Airway epithelial cell (primary cell): Measurements from ENCODE around the gene GNAT2. TPM values are rescaled to one million over a fixed set of nuclear protein-coding genes. Genes with fewer than 3 reads are reported as not detected.

Source experiments
- total RNA-seq: library from RNA; depleted of rRNA; stranded (reverse); fragments of >200 nt; gene quantifications from 2 replicates; pipeline ENCODE4 v1.2.3, GENCODE V29; 2015

Gene GNAT2
- 0.14 and 0.21 TPM in 2 replicates for total RNA-seq

DNA sequence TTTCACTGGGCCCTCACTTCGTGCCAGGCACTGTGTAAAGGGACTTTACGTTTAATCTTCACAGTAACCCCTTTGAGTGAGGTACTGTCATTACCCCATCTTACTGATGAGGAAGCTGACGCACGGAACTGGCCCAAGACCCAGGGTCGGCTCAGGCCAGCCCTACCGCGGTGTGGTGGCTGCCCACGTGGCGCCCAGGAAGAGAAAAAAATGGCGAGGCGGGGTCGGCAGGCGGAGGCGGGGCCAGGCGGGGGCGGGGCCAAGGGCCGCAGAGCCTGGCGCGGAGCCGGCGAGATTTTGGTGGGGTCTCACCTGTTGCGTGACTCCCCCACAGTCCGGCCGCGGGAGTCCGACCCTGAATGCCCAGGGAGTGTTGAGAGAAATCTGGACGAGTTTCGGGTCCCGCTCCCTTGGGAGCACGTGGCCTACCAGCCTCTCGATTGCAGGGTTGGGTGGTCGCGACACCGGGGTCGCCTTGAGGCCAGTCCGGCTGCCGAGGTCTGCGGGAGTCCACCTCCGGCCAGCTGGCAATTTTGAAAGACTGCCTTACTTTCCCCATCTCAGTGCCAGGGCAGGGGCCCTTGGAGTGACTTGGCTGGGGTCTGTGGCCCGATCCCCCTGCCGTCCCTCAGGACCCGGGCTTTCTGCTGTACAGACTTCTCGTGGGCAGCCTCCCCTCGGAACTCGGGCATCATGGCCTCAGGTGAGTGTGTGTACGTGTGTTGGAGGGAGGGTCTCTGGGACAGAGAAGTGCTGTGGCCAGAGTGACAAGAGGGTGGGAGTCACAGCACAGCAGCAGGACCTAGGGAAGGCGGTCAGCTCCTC lies at the start of gene GNAT2, which contains the start of gene AMPD2:
Gene GNAT2 (minus strand): TSS at position 41 of the 825 bp plus-strand sequence. CDS start 6,746 bp downstream, outside the sequence.
Gene AMPD2 (plus strand): TSS at position 262 of the 825 bp plus-strand sequence. CDS start 1,339 bp downstream, outside the sequence.

DNA sequence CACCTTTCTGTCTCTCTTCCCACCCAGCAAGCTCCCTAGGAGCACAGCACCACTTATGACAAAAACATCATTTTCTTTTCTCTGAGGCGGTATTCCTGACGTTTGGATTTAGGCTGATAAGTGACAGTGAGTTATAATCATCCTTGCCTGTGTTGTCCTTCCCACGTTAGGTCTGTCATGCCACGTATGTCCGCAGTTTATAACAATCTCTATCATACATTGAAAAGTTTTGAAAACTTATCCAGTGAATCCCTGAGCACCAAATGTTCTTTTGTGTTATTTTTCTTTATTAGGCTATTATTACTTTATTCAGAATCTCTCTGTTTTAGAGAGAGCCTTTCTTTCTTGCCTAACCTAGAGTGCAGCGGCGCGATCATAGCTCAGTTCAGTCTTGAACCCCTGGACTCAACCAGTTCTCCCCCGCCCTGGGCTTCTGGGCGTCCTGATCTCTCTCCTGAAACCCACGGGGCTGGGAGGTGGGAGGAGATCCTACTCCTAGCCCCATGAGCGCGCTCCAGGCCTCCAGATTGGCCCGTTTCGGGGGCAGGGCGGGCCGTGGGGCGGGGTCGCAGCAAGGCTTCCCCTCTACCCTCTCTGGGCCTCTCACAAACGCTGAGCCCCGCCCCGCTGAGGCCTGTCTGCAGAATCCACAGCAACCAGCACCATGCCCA lies 48.2 kb upstream of the GNAT2 start, which contains the start of gene GSTM2:
Gene GSTM2 (plus strand): TSS at position 606 of the 671 bp plus-strand sequence. CDS start 59 bp downstream, at position 665.

DNA sequence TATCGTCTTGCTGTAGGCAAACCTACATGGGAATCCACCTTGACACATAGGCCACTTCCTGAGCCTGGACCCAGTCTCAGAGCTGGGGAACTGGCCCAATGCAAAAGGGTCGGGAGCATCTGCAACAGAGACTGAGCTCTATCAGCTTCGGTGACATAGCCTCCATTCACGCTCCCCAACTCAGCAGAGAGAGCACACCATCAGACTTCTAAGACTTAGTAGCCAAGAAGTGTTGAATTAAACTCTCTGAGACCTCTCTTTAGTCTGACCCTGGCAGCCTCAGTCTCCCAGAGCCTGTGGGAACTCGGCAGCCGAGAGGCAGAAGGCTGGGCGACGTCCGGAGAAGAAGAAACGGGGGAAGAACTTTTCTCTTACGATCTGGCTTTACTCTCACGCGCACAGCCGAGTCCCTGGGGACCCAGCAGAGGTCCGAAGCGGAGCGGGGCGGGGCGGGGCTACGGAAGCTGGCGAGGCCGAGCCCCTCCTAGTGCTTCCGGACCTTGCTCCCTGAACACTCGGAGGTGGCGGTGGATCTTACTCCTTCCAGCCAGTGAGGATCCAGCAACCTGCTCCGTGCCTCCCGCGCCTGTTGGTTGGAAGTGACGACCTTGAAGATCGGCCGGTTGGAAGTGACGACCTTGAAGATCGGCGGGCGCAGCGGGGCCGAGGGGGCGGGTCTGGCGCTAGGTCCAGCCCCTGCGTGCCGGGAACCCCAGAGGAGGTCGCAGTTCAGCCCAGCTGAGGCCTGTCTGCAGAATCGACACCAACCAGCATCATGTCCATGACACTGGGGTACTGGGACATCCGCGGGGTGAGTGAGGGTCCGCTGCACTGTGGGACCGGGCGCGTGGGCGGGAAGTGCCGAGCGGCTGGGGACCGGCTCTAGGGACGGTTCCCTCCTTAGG lies 36.5 kb upstream of the GNAT2 start, which contains the start of gene GSTM4:
Gene GSTM4 (plus strand): TSS at position 485 of the 905 bp plus-strand sequence. CDS start 291 bp downstream, at position 776.

Other genes with a start within 250 kb of the GNAT2 start
- gene SORT1, start 221.7 kb downstream of the GNAT2 start, total RNA-seq, result 17.7 and 22.0 TPM in 2 replicates
- gene PSMA5, start 193.2 kb downstream of the GNAT2 start, total RNA-seq, result 42.0 and 70.3 TPM in 2 replicates
- not detected in 2 replicates for gene SYPL2, start 153.1 kb downstream of the GNAT2 start, total RNA-seq
- gene ATXN7L2, start 135.7 kb downstream of the GNAT2 start, total RNA-seq, result 3.2 and 4.6 TPM in 2 replicates
- gene CYB561D1, start 125.5 kb downstream of the GNAT2 start, total RNA-seq, result 3.7 and 10.0 TPM in 2 replicates
- gene AMIGO1, start 109.9 kb downstream of the GNAT2 start, total RNA-seq, result 0.19 and 0.56 TPM in 2 replicates
- not detected in 2 replicates for gene GPR61, start 79.7 kb downstream of the GNAT2 start, total RNA-seq
- 8.7 and 11.4 TPM in 2 replicates for gene GNAI3, start 71.0 kb downstream of the GNAT2 start, total RNA-seq
- gene AMPD2, start 221 bp upstream of the GNAT2 start, total RNA-seq, result 40.7 and 46.2 TPM in 2 replicates
- gene GSTM4, start 36.5 kb upstream of the GNAT2 start, total RNA-seq, result 5.1 and 8.5 TPM in 2 replicates
- 4.6 and 5.8 TPM in 2 replicates for gene GSTM2, start 48.4 kb upstream of the GNAT2 start, total RNA-seq
- 10.8 and 18.5 TPM in 2 replicates for gene GSTM1, start 68.2 kb upstream of the GNAT2 start, total RNA-seq
- not detected in 2 replicates for gene GSTM5, start 92.6 kb upstream of the GNAT2 start, total RNA-seq
- 30.6 and 61.5 TPM in 2 replicates for gene GSTM3, start 121.4 kb upstream of the GNAT2 start, total RNA-seq
- gene EPS8L3, start 144.3 kb upstream of the GNAT2 start, total RNA-seq, result not detected in 2 replicates